Tracheal epithelial cell (primary cell): ENCODE measurements around the gene SURF2. TPM values are rescaled to one million over a fixed set of nuclear protein-coding genes. Genes with fewer than 3 reads are reported as not detected.

ENCODE experiments used
- total RNA-seq: library from RNA; depleted of rRNA; stranded (reverse); fragments of >200 nt; gene quantifications from 2 replicates; pipeline ENCODE4 v1.2.1, GENCODE V29; 2014

SURF2 gene
- total RNA-seq = 41.0 and 72.9 TPM in 2 replicates

GRCh38 chr9:133356391-133357091 lies at the start of gene SURF2, which contains the start of gene SURF1:
TSS of gene SURF2 (plus strand) at chr9:133356550. CDS start at chr9:133356593, 43 bp downstream.
TSS of gene SURF1 (minus strand) at chr9:133356487. CDS start at chr9:133356453, 34 bp downstream.

DNA sequence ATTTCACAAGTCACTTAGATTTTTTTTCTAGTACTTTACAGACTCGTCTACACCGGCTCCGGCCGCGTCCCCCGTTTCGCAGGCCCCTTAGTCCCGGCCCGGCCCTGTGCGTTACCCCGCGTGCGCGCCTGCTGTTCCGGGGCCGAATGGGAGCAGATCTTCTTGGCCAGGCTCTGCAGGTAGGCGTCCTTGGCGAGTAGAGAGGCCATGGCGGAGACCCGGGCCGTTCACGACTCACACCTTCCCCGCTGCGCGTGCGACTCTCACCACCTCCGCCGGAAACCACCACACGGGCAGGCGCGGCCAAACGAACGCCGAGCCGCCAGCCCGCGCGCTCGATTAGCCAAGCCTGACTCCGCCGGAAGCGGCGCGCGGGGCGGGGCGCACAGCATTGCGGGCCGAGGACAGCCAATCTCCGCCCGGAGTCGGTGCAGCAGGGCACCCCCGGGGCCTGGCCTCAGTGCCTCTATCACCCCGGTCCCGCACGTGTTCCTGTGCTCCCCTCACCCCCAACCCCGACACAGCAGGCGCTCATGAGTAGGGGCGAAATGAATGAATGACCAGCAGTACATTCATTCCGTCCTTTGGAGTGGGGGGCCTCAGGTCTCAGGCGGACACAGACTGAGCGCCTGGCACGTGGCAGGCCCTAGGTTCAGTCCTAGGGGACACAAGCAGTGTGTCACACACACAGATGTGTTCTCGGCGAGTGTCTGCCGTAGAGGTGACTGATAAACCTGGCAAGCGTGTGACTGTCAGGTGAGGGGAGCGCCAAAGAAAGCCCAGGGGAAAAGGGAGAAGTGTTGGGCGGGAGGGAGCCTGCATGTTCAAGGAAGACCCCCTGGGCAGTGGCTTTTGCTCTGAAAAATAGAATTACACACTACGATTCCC lies 20.2 kb upstream of the SURF2 start, which contains the start of gene SURF6:
Gene SURF6 (minus strand): TSS at position 265 of the 888 bp plus-strand sequence. CDS start 56 bp downstream, at position 209.

DNA sequence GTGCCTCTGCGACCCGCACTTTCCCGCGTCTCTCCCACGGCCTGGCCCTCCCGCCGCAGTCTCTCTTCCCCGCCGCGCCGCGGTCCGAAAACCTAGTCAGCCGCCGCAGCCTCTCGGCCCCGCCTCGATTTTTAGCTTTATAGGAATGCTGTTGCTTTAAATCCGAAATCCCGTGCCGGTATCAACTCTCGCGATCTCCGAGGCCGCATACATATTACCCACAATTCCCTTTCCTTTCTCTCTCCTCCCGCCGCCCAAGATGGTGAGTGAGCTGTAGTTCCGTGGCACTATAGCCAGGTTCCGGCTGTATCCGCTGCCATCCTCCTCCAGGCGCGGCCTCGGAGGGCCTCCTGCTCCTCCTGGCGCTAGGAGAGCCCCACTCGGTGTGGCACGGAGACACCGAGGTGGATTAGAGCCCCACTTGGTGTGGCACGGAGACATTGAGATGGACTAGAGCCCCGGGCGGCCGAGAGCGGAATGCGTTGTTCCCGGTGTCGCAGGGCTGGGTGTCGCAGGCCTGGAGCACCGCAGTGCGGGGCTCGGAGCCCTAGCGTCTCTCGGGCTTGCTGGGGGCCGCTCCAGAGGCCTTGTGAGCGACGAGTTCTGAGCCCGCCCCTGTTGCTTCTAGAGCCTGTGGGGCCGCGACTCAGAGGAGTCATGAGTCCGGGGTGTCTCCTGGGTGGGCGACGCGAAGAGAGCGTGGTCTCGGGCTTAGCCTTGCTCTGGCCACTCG lies 8.2 kb upstream of the SURF2 start, which contains the start of the genes MED22 and RPL7A:
Gene MED22 (minus strand): TSS at position 147 of the 733 bp plus-strand sequence. CDS start 1,469 bp downstream, outside the sequence.
Gene RPL7A (plus strand): TSS at position 234 of the 733 bp plus-strand sequence. CDS start 26 bp downstream, at position 260.

DNA sequence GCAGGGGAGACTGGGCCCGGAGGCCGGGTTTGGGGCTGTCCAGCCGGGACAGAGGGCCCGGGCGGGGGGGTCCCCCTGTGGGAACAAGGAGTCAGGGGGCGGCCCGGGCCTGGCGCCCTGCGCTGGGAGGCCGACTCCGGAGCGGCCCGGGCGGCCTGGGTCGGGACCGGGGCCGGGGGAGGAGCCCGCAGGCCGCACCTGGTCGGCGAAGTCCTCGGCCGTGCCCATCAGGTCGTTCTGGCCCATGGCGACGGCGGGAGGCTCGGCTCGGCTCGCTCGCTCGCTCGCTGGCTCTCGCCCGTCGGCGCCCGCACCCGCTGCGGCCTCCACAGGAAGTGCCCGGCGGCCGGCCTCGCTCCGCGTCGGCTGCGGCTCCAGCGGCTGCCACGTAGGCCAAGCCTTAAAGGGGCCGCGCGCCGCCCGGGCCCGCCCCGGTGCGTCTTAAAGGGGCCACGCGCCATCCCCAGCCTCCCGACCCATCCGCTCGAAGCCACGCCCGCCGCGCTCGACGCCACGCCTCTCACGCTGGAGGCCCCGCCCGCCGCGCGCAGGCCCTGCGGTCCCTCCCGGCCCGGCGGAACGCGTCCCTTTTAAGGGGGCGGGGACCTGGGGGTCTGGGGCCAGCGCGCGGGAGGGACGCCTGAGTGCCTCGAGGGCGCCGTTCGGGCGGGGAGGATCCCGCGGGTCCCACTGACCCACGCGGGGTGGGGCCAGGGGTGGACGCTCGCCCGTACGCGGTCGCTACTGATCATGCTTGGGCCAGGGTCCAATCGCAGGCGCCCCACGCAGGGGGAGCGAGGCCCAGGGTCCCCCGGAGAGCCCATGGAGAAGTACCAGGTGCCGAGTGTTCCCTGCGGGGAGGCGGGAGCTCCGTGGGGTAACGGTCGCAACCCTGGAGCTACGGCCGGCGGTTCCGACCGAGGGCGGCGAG lies 19.6 kb downstream of the SURF2 start, which contains the start of the genes STKLD1 and SURF4:
Gene STKLD1 (plus strand): TSS at position 643 of the 931 bp plus-strand sequence. CDS start 108 bp downstream, at position 751.
Gene SURF4 (minus strand): TSS at position 337 of the 931 bp plus-strand sequence. CDS start 91 bp downstream, at position 246.

Other genes starting within 250 kb of the SURF2 start
- gene RALGDS, start 235.3 kb upstream of the SURF2 start, total RNA-seq = 31.3 and 35.0 TPM in 2 replicates
- 1.3 and 1.7 TPM in 2 replicates for gene GBGT1, start 192.6 kb upstream of the SURF2 start, total RNA-seq
- gene OBP2B, start 147.3 kb upstream of the SURF2 start, total RNA-seq = not detected in 2 replicates
- under 0.01 and 0.43 TPM in 2 replicates for gene ABO, start 81.3 kb upstream of the SURF2 start, total RNA-seq
- 11.9 and 16.1 TPM in 2 replicates for gene SURF6, start 20.4 kb upstream of the SURF2 start, total RNA-seq
- 17.6 and 20.2 TPM in 2 replicates for gene MED22, start 8.4 kb upstream of the SURF2 start, total RNA-seq
- 3,279 and 4,044 TPM in 2 replicates for gene RPL7A, start 8.3 kb upstream of the SURF2 start, total RNA-seq
- 16.6 and 30.9 TPM in 2 replicates for gene SURF1, start 63 bp upstream of the SURF2 start, total RNA-seq
- 220 and 344 TPM in 2 replicates for gene SURF4, start 19.5 kb downstream of the SURF2 start, total RNA-seq
- gene STKLD1, start 19.8 kb downstream of the SURF2 start, total RNA-seq = 0.48 TPM in 1 of 2 replicates, not detected in the other
- gene REXO4, start 61.5 kb downstream of the SURF2 start, total RNA-seq = 10.8 and 15.6 TPM in 2 replicates
- 0.21 and 1.4 TPM in 2 replicates for gene ADAMTS13, start 65.8 kb downstream of the SURF2 start, total RNA-seq
- 5.5 and 6.7 TPM in 2 replicates for gene CACFD1, start 103.4 kb downstream of the SURF2 start, total RNA-seq
- 1.9 and 37.6 TPM in 2 replicates for gene SLC2A6, start 122.5 kb downstream of the SURF2 start, total RNA-seq
- gene MYMK, start 168.4 kb downstream of the SURF2 start, total RNA-seq = not detected in 2 replicates
- under 0.01 TPM in 1 of 2 replicates, not detected in the other for gene ADAMTSL2, start 178.2 kb downstream of the SURF2 start, total RNA-seq